A549 (cell line): ENCODE measurements around the gene CDC73. TPM values are rescaled to one million over a fixed set of nuclear protein-coding genes. Genes with fewer than 3 reads are reported as not detected.

Experiments
- ATAC-seq, 2 experiments: fragments of 200-7000 bp in 1 of 2; fragments of >200 bp in 1 of 2; cut with Nextera tagmentation in 1 of 2; cut with Tn5 transposase in 1 of 2; 3 replicates each; pipeline versions ENCODE4 v1.8.0 to v1.9.1; 2018 to 2020; ENCODE audit warnings: mild to moderate bottlenecking in 1 of 2, moderate library complexity in 1 of 2
- CTCF ChIA-PET: fragments of 300-600 bp; sonication (Branson Sonifier 250); formaldehyde crosslinking; extraction: SDS; loops from one replicate; lab custom pipeline; 2021; ENCODE audit warnings: antibody characterized with exemption, inconsistent platforms; lab: Yijun Ruan, JAX
- POLR2A ChIA-PET: fragments of 350-600 bp; formaldehyde crosslinking; extraction: SDS; loops from one replicate; lab custom pipeline; 2021; ENCODE audit warnings: antibody characterized with exemption, inconsistent platforms; lab: Yijun Ruan, JAX
- DNase-seq, 2 experiments: peaks; one replicate each; pipeline versions ENCODE4 v3.0.0 to v3.0.0-alpha.2; 2011 to 2016; ENCODE audit warnings: low read depth in 1 of 2, low spot score in 1 of 2
- FAIRE-seq: peaks from 2 replicates; lab custom pipeline; 2011; peaks lifted over from hg19 to GRCh38; lab: Jason Lieb, UNC
- H3K27ac ChIP-seq, 2 experiments: fragments of >200 bp; sonication (Bioruptor Twin); formaldehyde crosslinking; 3 replicates each; pipeline ENCODE4 v1.5.1; 2016 to 2017
- H3K4me1 ChIP-seq: fragments of >200 bp; sonication (Bioruptor Twin); formaldehyde crosslinking; 3 replicates; pipeline ENCODE4 v1.6.1; 2016
- H3K4me2 ChIP-seq: fragments of >200 bp; sonication (Bioruptor Twin); formaldehyde crosslinking; 3 replicates; pipeline ENCODE4 v1.6.1; 2016
- H3K4me3 ChIP-seq: fragments of >200 bp; sonication (Bioruptor Twin); formaldehyde crosslinking; 3 replicates; pipeline ENCODE4 v1.5.1; 2016
- H3K9me3 ChIP-seq: fragments of >200 bp; sonication (Bioruptor Twin); formaldehyde crosslinking; 3 replicates; pipeline ENCODE4 v1.6.1; 2016
- BCL3 ChIP-seq: fragments of >200 bp; sonication (Bioruptor Twin); formaldehyde crosslinking; IDR thresholded peaks from 3 replicates; pipeline ENCODE4 v1.6.1; 2016
- CHD2 ChIP-seq: fragments of 150-350 bp; IDR thresholded peaks from 2 replicates; pipeline ENCODE4 v1.6.1; 2014; ENCODE audit warnings: low read length; ENCODE audit not compliant: partially characterized antibody
- CHD4 ChIP-seq: fragments of 200-600 bp; sonication (generic); IDR thresholded peaks from 2 replicates; pipeline ENCODE4 v1.6.1; 2016; ENCODE audit warnings: antibody characterized with exemption, mild to moderate bottlenecking, borderline replicate concordance
- E2F6 ChIP-seq: IDR thresholded peaks from 2 replicates; pipeline ENCODE4 v1.6.1; 2012; ENCODE audit warnings: low read depth, borderline replicate concordance
- EHMT2 ChIP-seq: fragments of 200-600 bp; sonication (generic); IDR thresholded peaks from 2 replicates; pipeline ENCODE4 v1.6.1; 2016; ENCODE audit warnings: antibody characterized with exemption, low read depth, mild to moderate bottlenecking, moderate library complexity
- EP300 ChIP-seq, 2 experiments: fragments of >200 bp; sonication (Bioruptor Twin); formaldehyde crosslinking; IDR thresholded peaks; 2 replicates in 1 of 2; 3 replicates in 1 of 2; pipeline ENCODE4 v1.6.1; 2016 to 2017
- ESRRA ChIP-seq: fragments of 150-350 bp; IDR thresholded peaks from 2 replicates; pipeline ENCODE4 v1.6.1; 2014; ENCODE audit warnings: mild to moderate bottlenecking, low read length, borderline replicate concordance
- FOXS1 ChIP-seq: fragments of 250-450 bp; sonication (Bioruptor Pico); IDR thresholded peaks from 2 replicates; pipeline ENCODE4 v1.5.0; 2020; ENCODE audit warnings: mild to moderate bottlenecking, moderate library complexity
- GATA3 ChIP-seq: IDR thresholded peaks from 2 replicates; pipeline ENCODE4 v1.6.1; 2012; ENCODE audit warnings: borderline replicate concordance
- HDAC2 ChIP-seq: fragments of 200-600 bp; sonication (generic); IDR thresholded peaks from 2 replicates; pipeline ENCODE4 v1.6.1; 2016
- HES2 ChIP-seq: fragments of >200 bp; sonication (Bioruptor Twin); formaldehyde crosslinking; IDR thresholded peaks from 2 replicates; pipeline ENCODE4 v1.6.1; 2016
- HEYL ChIP-seq: fragments of 250-450 bp; sonication (Bioruptor Pico); IDR thresholded peaks from 2 replicates; pipeline ENCODE4 v1.8.0; 2021; ENCODE audit warnings: mild to moderate bottlenecking, moderate library complexity
- HMGXB4 ChIP-seq: fragments of 250-450 bp; sonication (Bioruptor Pico); IDR thresholded peaks from 2 replicates; pipeline ENCODE4 v1.5.0; 2021; ENCODE audit warnings: mild to moderate bottlenecking, moderate library complexity, borderline replicate concordance
- MAZ ChIP-seq: fragments of 150-350 bp; IDR thresholded peaks from 2 replicates; pipeline ENCODE4 v1.6.1; 2014; ENCODE audit warnings: antibody characterized with exemption, low read depth, low read length, borderline replicate concordance
- NPAS2 ChIP-seq: fragments of 250-450 bp; sonication (Bioruptor Pico); IDR thresholded peaks from 2 replicates; pipeline ENCODE4 v1.8.0; 2022; ENCODE audit warnings: mild to moderate bottlenecking, moderate library complexity, borderline replicate concordance
- NR3C1 ChIP-seq: fragments of >200 bp; sonication (Bioruptor Twin); formaldehyde crosslinking; IDR thresholded peaks from 3 replicates; pipeline ENCODE4 v1.6.1; 2017
- PBX3 ChIP-seq: IDR thresholded peaks from 2 replicates; pipeline ENCODE4 v1.6.1; 2012
- PHF8 ChIP-seq: fragments of 200-600 bp; sonication (generic); IDR thresholded peaks from 2 replicates; pipeline ENCODE4 v1.6.1; 2016; ENCODE audit warnings: low read depth, mild to moderate bottlenecking, antibody characterized with exemption, moderate library complexity, borderline replicate concordance
- RARB ChIP-seq: fragments of 250-450 bp; sonication (Bioruptor Pico); IDR thresholded peaks from 2 replicates; pipeline ENCODE4 v1.8.0; 2021; ENCODE audit warnings: mild to moderate bottlenecking, moderate library complexity
- RCOR1 ChIP-seq: fragments of 150-350 bp; IDR thresholded peaks from 2 replicates; pipeline ENCODE4 v1.6.1; 2014; ENCODE audit warnings: antibody characterized with exemption, low read length, low read depth
- RNF2 ChIP-seq: fragments of 200-600 bp; sonication (generic); IDR thresholded peaks from 2 replicates; pipeline ENCODE4 v1.6.1; 2016; ENCODE audit warnings: low read depth, mild to moderate bottlenecking, antibody characterized with exemption, moderate library complexity, borderline replicate concordance
- TFCP2L1 ChIP-seq: fragments of 250-450 bp; sonication (Bioruptor Pico); IDR thresholded peaks from 2 replicates; pipeline ENCODE4 v1.5.0; 2021; ENCODE audit warnings: mild to moderate bottlenecking
- ZC3H11A ChIP-seq: fragments of 450-650 bp; IDR thresholded peaks from 2 replicates; pipeline ENCODE4 v1.6.1; 2014; ENCODE audit warnings: antibody characterized with exemption, mild to moderate bottlenecking
- ZNF302 ChIP-seq: fragments of 250-450 bp; sonication (Bioruptor Pico); IDR thresholded peaks from 2 replicates; pipeline ENCODE4 v1.9.0; 2021; ENCODE audit warnings: inconsistent platforms, mild to moderate bottlenecking, moderate library complexity
- WGBS: methylation state at CpG from one replicate; pipeline ENCODE4 v1.1.6; 2017; ENCODE audit errors: missing lambda C conversion rate; 5-methylcytosine and 5-hydroxymethylcytosine counted together
- polyA plus RNA-seq, 4 experiments: library from polyadenylated mRNA; depleted of rRNA in 3 of 4; stranded (reverse); fragments of >200 nt; fragmentation: RNase III in 1 of 4; extraction: RNeasy Plus Mini Kit Qiagen cat#74134 plus additional on column Dnase treatment in 1 of 4; gene quantifications; 2 replicates in 3 of 4; 3 replicates in 1 of 4; pipeline ENCODE4 v1.2.3, GENCODE V29; 2011 to 2017

CDC73 gene
- polyA plus RNA-seq, 2 of the 4 experiments (the other 2 are of a cell fraction), result 42.2 to 77.9 TPM

GRCh38 chr1:193156117-193156821, 34.4 kb downstream of the CDC73 start:
- POLR2A ChIA-PET, result no interaction called here
- Histone ChIP-seq H3K27ac (no peak overlapping the region), H3K4me1 (peaks cover 8% of the 10 kb centered on the region; the same call in 2 of the 3 replicates), H3K9me3 (no peaks in the 10 kb centered on the region)
- no peak for ATAC-seq
- no peak for TF ChIP-seq RCOR1
- TF ChIP-seq PHF8, result no peak
- no peak for TF ChIP-seq ZC3H11A
- TF ChIP-seq E2F6, result no peak
- TF ChIP-seq PBX3, result no peak
- no peak for TF ChIP-seq GATA3
- TF ChIP-seq NR3C1, result no peak
- no peak for TF ChIP-seq TFCP2L1 (CRISPR knock-in tag)
- no peak for TF ChIP-seq NPAS2
- no peak for TF ChIP-seq RNF2
- TF ChIP-seq HEYL (CRISPR knock-in tag), result no peak
- TF ChIP-seq CHD2, result no peak
- no peak for TF ChIP-seq ESRRA
- TF ChIP-seq RARB, result no peak
- no peak for TF ChIP-seq HMGXB4
- TF ChIP-seq BCL3, result no peak
- TF ChIP-seq, all 56 proteins: peak for 0
- CTCF ChIA-PET, result interaction anchor here (0.9 to 1.7 kb wide), 3 partner anchors 13 to 51 kb away, joined by 3 to 5 read pairs (median 3); partner anchors contain the start of gene GLRX2
- FAIRE-seq (peak; percentile 36), DNase-seq (no peak)
- 71% methylated on average over 3 of the region's 3 CpGs for whole genome bisulfite sequencing
- H3K4me2 ChIP-seq, result no peak overlapping the region
- H3K4me3 ChIP-seq, result no peak overlapping the region

DNA sequence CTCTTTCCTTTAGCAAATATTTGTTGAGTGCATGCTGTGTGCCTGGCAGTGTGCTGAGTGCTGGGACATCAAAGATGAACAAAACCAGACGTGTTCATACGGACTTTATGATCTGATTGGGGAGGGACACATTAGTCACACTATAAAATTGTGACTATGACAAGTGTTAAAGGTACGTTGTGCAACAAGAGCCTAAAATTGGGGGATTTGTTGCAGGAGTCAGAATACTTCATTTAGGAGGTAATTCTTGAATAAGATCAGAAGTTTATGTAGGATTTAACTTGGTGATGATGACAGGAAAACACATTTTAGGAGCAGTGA, 35.0 kb downstream of the CDC73 start:
- WGBS, result 65% methylated on average over 3 of the region's 3 CpGs
- POLR2A ChIA-PET, result no interaction called here

More for the DNA sequence above, 35.0 kb downstream of the CDC73 start:
- Histone ChIP-seq H3K27ac (no peak overlapping the region), H3K4me3 (no peak overlapping the region), H3K4me2 (no peak overlapping the region), H3K9me3 (no peaks in the 10 kb centered on the region), H3K4me1 (peaks cover 8% of the 10 kb centered on the region; the same call in 2 of the 3 replicates)
- ATAC-seq (no peak), DNase-seq (no peak), FAIRE-seq (peak; percentile 39)
- TF ChIP-seq MAZ, result no peak
- TF ChIP-seq HDAC2, result no peak
- no peak for TF ChIP-seq EP300 (IDR thresholded peaks at IDR 0.05)
- TF ChIP-seq BCL3, result no peak
- TF ChIP-seq FOXS1 (CRISPR knock-in tag), result no peak
- no peak for TF ChIP-seq HES2
- TF ChIP-seq CHD4, result no peak
- TF ChIP-seq CHD2, result no peak
- no peak for TF ChIP-seq EHMT2
- no peak for TF ChIP-seq ESRRA
- TF ChIP-seq ZNF302, result no peak
- CTCF ChIA-PET, result interaction anchor here (1.7 kb wide), 1 partner anchor 34 kb away, joined by 5 read pairs; no protein-coding TSS in a partner anchor
